HG03342 (cell line): Measurements from ENCODE around the gene AZGP1.
"Not testable (repeated sequence)": the region's sequence is repeated elsewhere in the genome, so short reads cannot be mapped to it uniquely, and the experiment has no call there.

ENCODE experiments used
- ATAC-seq: cut with Tn5 transposase; IDR thresholded peaks from one replicate; pipeline ENCODE4 v1.9.1; 2021; ENCODE audit warnings: mild to moderate bottlenecking, moderate library complexity; ENCODE audit not compliant: unreplicated experiment

Gene AZGP1

DNA sequence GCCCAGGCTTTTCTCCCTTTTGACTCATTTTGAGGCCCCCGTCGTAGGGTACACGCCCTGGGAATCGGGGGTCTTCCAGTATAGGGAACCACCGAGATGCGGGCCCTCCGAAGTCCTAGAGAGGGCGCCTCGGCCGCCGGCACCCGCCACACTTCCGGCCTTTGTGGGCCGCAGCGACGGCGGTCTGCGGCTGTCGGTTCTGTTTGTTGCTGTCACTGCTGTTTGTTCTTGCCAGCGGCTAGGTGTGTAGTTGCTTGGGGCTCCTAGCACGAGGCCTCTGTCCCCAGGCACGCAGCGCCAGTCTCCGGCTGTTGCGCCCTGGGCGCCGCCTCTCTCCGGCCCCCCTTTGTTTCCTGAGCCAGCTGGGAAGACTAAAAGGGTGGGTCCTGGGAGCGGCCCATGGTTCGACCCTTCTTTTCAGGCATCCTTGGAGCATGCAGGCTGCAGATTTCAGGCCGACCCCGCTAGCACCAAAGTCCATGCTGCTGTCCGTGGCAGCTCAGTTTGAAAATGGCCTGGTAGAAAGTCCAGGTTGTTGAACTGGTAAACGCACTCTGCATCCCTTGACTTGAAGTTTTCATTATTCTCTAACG, 21.8 kb upstream of the AZGP1 start:
- ATAC-seq: no peak

DNA sequence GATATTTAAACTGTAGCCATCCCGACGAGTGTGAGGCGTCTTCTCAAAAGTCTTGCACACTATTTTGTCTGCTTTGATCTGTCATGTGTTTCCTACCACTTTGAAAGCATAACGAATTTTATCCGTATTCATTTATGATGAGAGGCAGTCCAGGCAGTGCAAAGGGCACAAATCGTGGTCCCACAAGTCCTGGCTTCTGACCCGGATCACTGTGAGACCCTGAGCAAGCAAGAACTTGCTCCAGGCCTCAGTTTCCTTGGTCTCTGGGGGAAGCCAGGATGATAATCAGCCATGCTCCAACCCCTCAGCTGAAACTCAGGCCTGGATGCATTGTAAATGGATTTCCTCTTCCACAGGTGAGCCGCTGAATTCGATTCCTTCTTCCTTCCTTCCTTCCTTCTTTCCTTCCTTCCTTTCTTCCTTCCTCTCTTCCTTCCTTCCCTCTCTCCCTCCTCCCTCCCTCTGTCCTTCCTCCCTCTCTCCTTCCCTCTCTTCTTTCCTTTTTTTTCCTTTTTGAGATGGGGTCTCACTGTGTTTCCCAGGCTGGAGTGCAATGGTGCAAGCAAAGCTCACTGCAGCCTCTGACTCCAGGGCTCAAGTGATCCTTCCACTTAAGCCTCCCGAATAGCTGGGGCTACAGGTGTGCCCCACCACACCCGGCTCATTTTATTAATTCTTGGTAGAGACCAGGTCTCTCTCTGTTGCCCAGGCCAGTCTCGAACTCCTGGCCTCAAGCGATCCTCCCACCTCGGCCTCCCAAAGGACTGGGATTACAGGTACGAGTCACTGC, 21.1 kb upstream of the AZGP1 start:
- ATAC-seq: no peak

- no peak for ATAC-seq
These were observed 19.0 kb upstream of the AZGP1 start for GRCh38 chr7:99994819-99995218.

DNA sequence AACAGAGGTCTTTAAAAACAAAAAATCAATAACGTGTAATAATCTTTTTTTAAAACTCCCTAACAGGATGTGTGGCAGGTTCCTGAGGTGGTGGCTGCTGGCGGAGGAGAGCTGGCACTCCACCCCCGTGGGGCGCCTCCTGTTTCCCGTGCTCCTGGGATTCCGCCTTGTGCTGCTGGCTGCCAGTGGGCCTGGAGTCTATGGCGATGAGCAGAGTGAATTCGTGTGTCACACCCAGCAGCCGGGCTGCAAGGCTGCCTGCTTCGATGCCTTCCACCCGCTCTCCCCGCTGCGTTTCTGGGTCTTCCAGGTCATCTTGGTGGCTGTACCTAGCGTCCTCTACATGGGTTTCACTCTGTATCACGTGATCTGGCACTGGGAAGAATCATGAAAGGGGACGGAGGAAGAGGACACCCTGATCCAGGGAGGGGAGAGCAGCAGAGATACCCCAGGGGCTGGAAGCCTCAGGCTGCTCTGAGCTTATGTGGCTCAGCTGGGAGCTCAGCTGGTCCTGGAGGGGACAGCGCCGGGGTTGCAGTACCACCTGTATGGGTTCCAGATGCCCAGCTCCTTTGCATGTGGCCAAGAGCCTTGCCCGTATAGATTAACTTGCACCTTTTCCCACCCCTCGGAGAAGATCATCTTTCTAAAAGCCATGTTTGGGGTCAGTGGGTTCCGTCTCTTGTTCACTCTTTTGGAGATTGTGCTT, 16.7 kb upstream of the AZGP1 start:
- no peak for ATAC-seq

DNA sequence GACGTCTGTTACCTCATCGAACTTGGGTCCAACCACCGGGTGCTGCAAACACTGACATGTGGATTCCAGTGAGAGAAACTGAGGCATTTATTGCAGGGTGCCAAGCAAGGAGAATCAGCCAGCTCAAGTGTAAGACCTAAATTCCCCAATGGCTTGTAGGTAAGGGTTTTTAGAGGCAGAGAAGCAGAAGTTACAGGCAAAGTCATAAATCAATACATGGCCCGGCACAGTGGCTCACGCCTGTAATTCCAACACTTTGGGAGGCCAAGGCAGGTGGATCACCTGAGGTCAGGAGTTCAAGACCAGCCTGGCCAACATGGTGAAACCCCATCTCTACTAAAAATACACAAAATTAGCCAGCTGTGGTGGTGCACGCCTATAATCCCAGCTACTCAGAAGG, 15.7 kb upstream of the AZGP1 start:
- ATAC-seq: not testable (repeated sequence)

DNA sequence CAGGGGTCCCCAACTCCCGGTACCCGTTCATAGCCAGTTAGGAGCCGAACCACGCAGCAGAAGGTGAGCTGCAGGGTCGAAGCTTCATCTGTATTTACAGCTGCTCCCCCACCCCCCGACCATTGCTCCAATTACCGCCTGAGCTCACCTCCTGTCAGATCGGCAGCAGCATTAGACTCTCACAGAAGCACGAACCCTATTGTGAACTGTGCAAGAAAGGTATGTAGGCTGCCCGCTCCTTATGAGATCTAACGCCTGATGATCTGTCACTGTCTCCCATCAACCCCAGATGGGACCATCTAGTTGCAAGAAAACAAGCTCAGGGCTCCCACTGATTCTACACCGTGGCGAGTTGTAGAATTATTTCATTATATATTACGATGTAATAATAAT, 14.6 kb upstream of the AZGP1 start:
- no peak for ATAC-seq

DNA sequence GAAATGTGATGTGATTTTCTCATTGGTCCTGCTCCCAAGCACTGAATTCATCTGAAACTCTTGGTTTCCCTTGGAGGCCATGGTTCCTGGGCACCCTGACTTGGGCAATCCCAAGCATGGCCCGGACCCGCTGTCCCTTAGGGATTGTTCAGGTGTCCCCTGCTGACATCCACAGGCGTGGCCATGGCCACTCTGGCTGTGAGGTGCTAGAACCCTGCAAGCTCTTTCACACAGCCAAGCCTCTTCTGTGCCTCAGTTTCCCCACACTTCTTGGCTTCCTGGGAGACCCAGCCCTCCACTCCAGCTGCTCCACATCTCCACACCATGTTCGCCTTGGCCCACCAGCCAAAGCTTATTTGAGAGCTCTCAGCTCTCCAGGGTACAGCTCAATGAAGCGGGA, 12.0 kb upstream of the AZGP1 start:
- no peak for ATAC-seq

GRCh38 chr7:99987306-99987705, 11.5 kb upstream of the AZGP1 start:
- ATAC-seq: not testable (repeated sequence)

GRCh38 chr7:99984593-99984992, 8.8 kb upstream of the AZGP1 start:
- ATAC-seq: no peak

- not testable (repeated sequence) for ATAC-seq
These were observed 5.2 kb upstream of the AZGP1 start for GRCh38 chr7:99981066-99981465.

- not testable (repeated sequence) for ATAC-seq
These were observed 4.6 kb upstream of the AZGP1 start for GRCh38 chr7:99980448-99980872.

GRCh38 chr7:99979814-99980225, 4.0 kb upstream of the AZGP1 start:
- not testable (repeated sequence) for ATAC-seq

DNA sequence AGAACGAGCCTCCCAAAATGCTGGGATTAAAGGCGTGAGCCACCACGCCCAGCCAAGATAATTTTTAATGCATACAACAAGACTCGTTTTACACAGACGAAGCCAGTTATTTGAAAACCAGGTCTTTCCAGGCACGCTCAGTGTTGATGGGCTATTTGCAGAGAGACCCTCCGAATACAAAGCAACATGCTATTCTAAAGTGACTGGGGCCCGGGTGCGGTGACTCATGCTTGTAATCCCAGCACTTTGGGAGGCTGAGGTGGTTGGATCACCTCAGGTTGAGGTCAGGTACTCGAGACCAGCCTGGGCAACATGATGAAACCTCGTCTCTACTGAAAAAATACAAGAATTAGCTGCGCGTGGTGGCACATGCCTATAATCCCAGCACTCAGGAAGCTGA, 795 bp upstream of the AZGP1 start:
- ATAC-seq: no peak

DNA sequence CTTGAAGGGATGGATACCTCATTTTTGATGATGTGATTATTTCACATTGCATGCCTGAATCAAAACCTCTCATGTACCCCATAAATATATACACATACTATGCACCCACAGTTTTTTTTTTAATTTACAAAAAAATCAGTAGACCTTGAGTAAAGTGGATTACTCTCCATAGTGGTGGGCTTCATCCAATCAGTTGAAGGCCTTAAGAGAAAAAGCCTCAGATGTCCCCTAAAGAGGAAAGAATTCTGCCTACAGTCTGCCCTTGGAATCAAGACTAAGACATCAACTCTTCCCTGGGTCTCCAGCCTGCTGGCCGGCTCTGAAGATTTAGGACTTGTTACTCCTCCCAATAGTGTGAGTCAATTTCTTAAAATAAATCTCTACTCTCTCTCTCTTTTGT, 1.1 kb downstream of the AZGP1 start:
- ATAC-seq: no peak

- ATAC-seq: not testable (repeated sequence)
These were observed 2.0 kb downstream of the AZGP1 start for GRCh38 chr7:99973817-99974216.

GRCh38 chr7:99971242-99971641, 4.6 kb downstream of the AZGP1 start:
- no peak for ATAC-seq

GRCh38 chr7:99969813-99970212, 6.0 kb downstream of the AZGP1 start:
- ATAC-seq: not testable (repeated sequence)

GRCh38 chr7:99969298-99969697, 6.5 kb downstream of the AZGP1 start:
- ATAC-seq: no peak

DNA sequence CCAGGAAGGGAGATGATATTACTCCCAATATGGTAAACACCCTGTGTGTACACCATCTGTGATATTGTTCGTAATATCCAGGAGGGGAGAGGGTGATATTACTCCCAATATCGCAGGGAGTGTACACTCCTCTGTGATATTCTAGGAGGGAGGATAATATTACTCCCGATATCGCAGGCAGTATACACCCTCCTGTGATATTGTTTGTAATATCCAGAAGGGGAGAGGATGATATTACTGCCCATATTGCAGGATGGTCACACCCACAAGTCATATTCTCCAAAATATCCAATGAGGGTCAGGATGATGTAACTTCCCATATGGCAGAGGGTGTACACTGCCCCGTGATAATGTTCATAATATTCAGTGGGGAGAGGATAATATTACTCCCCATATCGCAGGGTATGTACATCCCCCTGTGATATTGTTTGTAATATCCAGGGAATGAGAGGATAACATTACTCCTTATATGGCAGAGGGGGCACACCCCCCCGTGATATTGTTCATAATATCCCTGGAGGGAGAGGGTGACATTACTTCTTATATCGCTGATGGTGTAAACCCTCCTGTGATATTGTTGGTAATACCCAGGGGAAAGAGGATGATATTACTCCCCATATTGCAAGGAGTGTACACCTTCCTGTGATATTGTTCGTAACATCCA, 17.1 kb downstream of the AZGP1 start:
- ATAC-seq: no peak

- ATAC-seq: no peak
These were observed 20.6 kb downstream of the AZGP1 start for GRCh38 chr7:99955247-99955646.

DNA sequence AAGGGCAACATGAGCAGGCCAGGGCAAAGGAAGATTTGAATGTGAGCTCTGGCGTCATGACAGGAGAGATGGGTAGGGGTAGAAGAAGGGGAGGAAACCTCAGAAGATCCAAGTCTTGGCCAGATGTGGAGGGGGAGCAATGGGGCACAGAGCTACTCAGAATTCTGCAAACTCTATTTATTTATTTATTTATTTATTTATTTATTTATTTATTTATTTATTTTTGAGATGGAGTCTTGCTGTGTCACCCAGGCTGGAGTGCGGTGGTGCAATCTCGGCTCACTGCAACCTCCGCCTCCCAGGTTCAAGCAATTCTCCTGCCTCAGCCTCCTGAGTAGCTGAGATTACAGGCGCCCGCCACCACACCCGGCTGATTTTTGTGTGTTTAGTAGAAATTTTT, 21.2 kb downstream of the AZGP1 start:
- ATAC-seq: not testable (repeated sequence)
